GM18517 (cell line): ENCODE data around the gene MATN1.

Source experiments
- ATAC-seq: cut with Tn5 transposase; IDR thresholded peaks from one replicate; pipeline ENCODE4 v1.9.1; 2021; ENCODE audit warnings: mild to moderate bottlenecking, moderate library complexity; ENCODE audit not compliant: unreplicated experiment

The MATN1 gene

GRCh38 chr1:30665216-30666010, 58.0 kb downstream of the MATN1 start:
- ATAC-seq, result no peak

GRCh38 chr1:30664103-30664755, 59.2 kb downstream of the MATN1 start:
- ATAC-seq, result no peak

GRCh38 chr1:30663596-30664091, 59.7 kb downstream of the MATN1 start:
- ATAC-seq, result no peak

GRCh38 chr1:30662291-30662840, 61.0 kb downstream of the MATN1 start:
- ATAC-seq, result no peak

GRCh38 chr1:30661311-30661710, 62.1 kb downstream of the MATN1 start:
- ATAC-seq, result no peak
